ENCODE data around the gene PTPRU.
"Not testable (repeated sequence)": the region's sequence is repeated elsewhere in the genome, so short reads cannot be mapped to it uniquely, and the experiment has no call there.

PTPRU gene

DNA sequence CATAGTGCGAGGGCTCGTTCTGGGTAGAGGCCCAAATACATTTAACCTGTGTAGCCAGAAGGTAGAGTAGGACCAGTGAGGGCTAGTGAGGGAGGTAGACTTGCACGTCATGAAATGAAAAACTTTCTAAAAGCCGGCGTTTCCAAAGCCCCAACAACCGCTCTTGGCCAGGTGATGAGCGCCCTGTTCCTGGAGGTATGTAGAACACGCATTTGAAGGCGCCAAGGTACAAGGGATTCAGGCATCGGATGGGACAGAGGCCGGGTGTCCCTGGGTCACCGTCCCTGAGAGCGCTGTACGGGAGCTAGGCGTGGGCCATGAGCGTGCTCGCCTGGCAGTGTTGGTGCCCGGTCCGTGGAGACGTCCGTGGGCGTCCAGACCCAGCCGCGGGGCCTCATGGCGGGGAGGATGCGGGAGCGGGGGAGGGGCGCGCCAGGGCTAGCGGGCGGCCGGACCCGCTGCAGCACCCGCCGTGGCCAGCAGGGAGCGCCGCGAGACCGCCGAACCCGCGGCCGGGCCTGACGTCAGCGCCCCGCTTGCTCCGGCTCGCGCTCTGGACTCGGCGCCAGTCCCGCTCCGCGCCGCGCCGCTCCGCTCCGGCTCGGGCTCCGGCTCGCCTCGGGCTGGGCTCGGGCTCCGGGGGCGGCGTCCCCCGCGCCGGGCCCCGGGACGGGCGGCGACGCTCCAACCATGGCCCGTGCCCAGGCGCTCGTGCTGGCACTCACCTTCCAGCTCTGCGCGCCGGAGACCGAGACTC, at the start of gene PTPRU:
Gene PTPRU, plus strand, starts transcription at position 568 of the 757 bp plus-strand sequence. Its CDS starts 123 bp downstream, at position 691.
- peak in 1 of 2 experiments; percentile 82 for DNase-seq

DNA sequence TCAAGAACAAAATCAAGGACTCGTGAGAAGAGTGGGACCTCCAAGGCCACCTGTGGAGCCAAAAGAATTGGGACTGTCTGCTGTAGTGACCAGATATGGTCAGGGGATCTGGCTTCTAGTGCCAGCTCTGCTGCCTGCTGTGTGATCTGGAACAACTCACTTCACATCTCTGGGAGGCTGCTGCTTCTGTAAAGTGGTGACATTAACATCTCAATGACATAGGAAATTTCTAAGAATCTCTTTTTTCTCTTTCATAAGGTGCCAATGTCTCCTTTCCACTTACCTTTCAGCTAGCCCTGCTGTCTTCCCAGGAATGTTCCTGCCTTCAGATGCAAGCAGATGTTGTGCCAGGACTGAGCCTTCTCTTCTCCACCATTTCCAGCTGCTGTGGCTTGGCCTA, 49.6 kb upstream of the PTPRU start:
- no peak for DNase-seq

DNA sequence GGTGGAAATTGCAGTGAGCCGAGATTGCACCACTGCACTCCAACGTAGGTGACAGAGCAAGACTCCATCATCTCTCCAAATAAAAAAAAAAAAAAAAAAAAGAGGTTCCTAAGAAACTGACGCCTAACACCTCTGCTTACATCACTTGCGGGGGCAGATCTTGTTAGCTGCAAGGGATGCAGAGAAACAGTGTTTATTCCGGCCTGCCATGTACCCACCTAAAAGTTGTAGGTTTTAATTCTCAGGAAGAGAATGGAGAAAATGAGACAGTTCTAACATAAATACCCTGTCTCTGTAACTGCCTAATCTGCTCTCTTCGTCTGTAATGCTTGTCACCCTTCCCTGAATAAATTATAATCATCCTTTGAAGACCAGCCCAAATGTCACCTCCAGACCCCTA, 45.6 kb upstream of the PTPRU start:
- no peak for DNase-seq

DNA sequence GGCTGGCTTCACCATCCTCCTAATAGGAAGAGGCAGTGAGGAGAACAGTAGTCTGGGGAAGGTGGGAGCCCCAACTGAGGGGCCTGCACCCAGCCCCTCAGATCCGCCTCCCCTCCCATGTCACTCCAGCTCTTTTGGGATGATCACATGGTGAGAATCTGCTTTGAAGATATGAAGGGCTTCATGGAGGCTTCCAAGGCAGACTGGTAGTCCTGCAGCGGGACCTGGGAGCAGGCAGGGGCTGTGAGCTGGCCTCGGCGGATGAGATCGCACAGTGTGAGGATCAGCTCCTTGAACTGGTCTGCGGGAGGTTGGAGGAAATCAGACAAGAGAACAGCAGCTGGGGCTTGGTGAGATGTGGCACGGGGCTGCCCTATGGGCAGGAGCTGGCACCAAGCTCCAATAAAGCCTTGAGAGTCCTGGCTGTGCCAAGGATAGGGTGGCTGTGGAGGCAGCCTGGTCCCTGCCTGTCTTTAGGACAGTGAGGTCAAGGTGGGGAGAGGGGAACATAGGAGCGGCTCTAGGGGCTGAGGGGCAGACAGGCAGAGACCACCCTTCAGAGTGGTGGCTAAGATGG, 42.4 kb upstream of the PTPRU start:
- DNase-seq, result no peak

DNA sequence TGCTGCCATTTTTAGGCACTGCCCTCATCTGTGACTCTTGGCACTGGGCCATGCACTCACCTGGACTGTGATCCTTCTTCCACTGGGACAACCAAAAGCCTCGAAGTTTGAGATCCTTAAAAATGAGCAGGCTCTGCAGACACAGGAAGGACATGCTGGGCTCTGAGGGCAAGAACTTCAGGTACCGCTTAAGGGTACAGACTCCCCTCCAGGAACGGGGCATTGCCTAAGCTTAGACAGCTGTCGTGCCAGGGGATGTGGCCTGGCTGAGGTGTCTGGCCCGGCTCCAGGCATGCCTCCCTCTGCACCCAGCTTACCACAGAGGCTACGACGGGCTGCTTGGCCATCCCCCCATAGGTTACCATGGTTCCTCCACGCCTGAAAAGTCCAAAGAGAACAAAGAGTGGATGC, 40.4 kb upstream of the PTPRU start:
- no peak for DNase-seq

DNA sequence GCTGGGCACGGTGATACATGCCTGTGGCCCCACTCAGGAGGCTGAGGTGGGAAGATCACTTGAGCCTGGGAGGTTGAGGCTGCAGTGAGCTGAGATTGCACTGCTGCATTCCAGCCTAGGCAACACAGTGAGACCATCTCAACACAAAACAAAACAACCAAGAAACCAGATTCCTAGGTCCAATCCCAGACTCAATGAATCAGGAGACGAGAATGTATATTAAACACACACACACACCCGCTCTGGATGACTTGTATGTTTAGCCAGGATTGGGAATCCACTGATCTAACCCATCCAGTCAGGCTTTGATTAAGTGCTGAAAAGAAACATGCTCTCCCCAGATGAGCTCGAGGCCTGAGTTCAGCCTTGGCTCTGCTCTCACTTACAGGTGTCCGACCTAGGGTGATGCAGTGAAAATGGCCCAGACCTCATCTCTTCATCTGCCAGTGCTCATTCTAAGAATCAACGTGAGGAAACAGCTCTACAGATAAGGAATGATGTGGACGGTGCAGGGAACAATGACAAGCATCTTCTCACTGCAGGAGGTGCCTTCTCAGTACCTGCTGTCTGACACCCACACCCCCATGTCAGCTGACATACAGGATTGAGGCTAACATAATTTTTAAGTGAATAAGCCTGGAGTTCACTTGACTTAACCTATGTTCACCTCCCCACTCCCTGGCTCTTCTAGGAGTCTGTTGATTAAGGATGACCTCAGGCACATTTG, 39.3 kb upstream of the PTPRU start:
- DNase-seq, result no peak

DNA sequence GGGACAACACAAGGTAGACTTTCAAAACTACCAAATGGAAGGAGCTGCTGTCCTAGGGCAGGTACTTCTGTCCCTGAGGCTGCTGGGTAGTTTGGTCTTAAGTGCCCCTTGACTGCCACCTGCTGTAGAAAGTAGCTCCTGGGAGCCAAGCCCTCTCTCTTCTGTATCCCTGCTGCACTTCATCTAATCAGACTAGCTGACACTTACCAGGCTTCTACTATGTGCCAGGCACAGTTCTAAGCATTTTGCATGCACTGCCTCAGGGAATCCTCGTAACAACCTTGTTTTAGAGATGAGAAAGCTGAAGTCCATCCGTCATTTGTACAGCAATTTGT, 38.8 kb upstream of the PTPRU start:
- no peak for DNase-seq

DNA sequence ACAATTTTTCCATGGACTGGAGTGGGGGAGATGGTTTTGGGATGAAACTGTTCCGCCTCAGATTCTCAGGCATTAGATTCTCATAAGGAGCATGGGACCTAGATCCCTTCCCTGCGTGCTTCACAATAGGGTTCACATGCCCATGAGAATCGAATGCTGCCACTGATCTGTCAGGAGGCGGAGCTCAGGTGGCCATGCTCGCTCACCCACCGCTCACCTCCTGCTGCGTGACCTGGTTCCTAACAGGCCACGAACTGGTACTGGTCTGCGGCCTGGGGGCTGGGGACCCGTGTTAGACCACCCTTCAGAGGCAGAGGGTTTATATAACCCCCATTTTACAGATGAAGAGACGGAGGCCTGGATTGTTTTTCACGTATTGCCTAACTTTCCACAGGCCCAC, 38.3 kb upstream of the PTPRU start:
- no peak for DNase-seq

DNA sequence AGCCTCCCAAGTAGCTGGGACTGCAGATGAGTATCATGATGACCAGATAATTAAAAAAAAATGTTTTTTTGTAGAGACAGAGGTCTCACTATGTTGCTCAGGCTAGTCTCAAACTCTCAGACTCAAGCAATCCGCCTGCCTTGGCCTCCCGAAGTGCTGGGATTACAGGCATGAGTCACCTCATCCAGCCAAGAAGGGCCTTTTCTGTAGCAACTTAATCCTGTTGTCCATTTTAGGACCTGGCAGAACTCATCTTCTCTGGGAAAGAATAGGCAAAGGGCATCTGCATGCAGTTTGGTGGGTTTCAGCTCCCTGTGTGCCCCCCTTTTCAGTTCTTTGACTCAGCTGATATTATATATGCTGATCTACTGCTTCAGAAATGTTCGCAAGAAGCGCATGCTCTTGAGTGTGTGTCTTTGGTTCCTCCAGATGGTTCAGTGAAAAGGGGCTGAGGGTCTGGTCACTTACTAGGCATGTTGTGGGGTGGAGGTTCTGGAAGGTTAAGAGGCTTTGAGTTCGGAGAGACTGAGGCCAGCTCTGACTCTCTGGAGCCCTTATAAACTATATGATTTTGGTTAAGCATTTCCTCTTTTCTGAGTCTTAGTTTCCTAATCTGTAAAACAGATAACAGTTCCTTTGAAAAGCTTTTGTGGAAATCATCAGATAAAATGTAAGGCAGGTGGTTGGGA, 35.3 kb upstream of the PTPRU start:
- DNase-seq, result no peak

DNA sequence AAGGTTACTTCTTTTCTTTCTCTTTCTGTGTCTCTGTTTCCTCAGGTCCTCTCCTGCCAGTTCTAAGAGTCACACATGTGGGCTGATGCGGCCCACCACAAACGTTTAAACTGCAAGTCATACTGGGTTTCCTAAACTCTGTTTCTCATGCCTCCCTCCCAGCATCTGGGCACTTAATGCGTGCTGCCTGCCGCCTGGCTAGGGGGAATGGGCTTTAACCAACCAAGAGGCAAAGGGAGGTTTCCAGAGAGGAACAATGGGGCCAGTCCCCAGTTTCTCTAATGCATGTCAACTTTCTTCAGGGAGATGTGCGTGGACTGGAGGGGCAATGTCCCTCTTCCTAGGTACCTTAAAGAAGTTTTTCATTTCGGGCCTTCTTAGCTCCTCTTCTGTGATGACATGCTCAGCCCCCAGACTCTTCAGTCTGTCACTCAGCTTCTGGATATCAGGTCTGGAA, 34.7 kb upstream of the PTPRU start:
- no peak for DNase-seq

DNA sequence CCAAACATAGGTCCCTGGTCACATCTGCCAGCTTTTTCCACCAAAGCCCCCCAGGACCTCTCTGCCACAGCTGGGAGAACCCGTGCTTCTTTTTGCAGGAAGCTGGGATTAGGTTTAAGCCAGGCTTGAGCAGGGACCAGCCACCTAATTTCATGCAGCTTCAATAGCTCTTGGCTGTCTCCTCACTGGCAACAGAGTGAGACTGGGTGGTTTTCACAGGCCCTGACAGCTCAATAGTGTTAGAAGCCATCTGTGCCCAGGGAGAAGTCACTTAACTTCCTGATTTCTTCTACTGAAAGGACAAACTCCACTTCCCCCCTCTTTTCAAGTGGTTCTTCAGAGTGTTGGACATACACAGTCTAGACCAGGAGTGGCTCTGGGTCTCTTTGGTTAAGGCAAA, 34.3 kb upstream of the PTPRU start:
- DNase-seq, result peak in 1 of 2 experiments; percentile 39

DNA sequence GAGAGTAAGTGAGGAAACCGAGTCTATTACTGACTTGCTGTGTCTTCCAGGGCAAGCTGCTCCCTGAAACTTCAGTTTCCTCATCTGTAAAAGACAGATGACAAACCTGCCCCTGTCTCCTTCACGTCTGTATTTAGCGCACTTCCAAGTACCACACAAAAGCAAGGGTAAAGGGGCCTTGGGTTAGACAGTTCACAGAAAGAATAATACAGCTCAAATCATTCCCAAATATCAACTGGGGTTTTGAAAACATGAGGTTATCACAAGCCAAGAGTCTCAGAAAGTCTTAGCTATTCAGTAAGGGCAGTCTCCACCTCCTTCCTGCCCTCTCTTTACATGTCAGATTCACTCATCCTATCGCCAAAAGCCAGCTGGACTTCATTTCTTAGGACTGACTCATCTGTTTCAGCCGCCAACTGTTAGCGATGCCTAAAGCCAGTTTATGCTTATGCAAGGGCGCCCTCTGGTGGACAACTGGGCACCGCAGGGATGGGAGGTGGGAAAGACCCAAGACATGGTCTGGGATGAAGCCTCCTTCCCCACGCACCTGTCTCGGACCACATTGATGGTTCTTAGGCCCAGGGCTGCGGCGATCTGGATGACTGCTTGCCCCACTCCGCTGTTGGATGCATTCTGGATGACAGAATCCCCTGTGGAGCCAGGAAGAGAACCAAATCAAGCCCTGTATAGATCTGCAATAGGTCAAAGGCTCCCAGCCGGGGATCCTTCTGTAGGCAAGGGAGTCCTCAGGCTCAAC, 33.6 kb upstream of the PTPRU start:
- DNase-seq, result peak; percentile 97 to 98

DNA sequence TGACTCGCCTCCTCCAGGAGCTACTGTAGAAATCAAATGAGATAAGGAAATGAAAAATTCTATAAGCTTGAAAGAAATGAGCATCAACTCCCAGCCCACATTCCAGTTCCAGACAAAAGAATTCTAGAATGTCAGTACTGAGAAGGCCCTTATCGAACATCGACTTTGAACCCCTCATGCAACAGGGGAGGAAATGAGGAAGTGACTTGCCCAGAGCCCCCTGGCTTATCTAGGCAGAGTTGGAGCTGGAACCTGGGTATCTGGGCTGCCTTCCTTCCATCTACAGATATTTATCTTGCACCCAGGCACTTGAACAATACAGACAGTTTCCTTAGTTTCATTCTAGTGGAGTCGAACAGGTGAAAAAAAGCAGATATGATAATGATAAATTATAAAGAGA, 27.9 kb upstream of the PTPRU start:
- DNase-seq, result no peak

DNA sequence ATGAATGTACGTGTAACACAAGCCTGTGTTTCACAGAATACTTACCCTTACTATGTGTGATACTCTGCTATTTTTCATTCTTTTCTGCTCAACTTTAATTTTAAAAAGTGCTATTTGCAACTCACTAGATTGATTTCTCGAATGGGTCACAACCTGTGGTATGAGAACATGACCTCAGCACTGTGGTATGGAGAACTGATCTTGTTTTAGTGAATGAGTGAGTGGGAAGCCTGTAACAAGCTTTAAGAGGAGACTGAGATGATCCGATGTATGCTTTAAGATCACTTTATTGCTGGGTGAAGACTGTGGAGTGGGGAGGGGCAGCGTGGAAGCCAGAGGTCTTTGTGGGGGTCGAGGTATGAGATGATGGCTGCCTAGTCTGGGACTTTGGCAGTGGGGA, 27.1 kb upstream of the PTPRU start:
- no peak for DNase-seq

DNA sequence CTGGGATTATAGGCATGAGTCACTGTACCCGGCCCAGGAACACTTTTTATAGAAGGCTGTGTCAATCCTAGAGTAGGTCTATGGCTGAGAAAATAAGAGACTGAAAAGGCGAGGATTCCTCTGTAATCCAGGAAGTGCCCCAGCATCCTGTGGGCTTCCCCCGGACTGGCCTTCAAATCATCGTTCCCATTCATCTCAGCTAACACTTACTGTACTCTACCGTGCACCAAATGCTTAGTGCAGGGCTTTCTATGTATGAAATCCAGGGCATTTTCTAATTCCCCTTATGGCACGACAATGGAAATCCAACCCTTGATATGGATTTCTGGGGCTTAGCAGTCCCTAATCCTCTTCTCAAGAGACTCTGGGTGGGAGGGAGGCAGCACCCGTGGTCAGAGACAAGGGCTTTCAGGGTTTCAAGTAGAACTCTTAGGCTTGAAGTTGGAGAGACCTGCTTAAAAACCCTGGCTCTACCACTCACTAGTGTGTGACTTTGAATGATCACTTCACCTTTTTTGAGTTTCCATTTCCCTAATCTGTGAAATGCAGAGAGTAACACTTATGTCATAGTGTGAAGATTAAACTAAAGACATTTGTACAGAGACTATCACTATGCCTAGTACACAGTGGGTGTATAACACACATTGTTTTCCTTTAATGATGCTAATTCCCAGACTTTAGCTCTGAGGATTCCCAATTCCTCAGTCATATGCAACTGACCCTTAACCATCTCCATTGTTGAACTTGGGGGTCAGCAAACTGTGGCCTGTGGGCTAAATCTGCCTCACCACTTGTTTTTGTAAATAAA, 25.8 kb upstream of the PTPRU start:
- DNase-seq, result no peak

DNA sequence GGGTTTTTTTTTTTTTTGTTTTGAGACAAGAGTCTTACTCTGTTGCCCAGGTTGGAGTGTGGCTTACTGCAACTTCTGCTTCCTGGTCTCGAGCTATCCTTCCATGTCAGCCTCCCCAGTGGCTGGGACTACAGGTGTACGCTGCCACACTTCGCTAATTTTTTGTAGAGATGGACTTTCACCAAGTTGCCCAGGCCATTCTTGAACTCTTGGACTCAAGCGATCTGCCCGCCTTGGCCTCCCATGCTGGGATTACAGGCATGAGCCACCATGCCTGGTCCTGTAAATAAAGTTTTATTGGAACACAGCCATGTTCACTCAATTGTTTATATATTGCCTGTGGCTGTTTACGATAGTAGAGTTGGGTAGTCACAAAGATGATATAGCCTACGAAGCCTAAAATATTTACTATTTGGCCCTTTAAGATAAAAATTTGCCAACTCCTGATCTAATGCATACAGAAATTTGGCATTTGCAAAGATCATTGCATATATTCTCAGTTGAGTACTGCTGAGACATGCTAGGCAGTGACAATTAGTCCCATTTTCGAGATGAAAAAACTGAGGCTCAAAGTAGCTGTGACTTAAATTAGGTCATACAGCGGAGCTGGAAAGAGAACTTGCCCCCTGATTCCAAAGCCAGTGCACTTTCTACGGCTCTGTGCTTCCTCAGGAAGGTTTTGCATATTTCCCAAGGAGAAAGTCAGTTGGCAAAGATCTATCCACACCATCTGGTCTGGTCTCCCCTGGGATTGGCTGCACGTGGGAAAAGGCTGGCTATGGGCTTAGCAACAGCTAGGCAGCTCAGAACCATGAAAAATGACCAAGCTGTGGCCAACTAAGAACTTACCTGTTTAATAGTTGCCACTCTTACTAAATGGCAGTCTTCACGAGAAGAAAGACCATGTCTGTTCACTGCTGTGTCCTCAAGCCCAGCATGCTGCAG, 25.0 kb upstream of the PTPRU start:
- peak; percentile 11 to 80 for DNase-seq

DNA sequence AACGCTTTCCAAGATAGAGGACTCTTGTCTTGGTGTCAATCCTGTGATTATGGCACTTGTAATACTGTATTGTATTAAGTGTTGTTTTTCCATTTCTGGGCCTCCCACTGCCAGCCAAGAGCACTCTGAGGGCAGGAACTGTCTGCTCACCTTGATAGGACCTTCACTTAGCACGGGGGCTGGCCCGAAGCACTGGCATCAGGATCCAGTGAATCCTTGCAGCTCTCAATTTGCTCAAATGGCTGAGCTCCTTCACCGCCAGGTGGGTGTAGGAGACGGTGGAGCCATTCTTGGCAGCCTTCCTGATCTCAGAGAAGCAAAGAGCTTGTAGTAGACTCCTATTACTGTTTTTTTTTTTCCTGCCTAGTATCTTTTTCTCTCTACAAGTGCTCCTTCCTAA, 23.3 kb upstream of the PTPRU start:
- no peak for DNase-seq

DNA sequence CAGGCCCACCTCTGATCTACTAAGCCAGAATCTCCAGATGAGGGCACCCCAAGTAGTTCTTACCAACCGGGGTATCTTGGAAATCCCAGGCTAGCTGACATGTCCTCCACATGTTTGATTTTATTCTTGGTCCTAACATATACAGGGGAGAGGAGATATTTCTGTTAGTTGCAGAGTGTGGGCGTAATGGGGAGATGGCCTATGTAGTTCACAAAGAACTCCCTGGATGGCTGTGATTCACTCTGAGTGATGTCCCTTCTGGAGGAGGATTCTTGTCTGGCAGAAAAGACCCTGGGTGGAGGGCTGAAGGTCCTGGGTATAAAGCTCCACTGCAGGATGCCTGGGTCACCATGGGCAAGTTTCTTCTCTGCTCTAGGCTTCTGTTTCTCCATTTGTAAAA, 18.7 kb upstream of the PTPRU start:
- DNase-seq, result no peak

DNA sequence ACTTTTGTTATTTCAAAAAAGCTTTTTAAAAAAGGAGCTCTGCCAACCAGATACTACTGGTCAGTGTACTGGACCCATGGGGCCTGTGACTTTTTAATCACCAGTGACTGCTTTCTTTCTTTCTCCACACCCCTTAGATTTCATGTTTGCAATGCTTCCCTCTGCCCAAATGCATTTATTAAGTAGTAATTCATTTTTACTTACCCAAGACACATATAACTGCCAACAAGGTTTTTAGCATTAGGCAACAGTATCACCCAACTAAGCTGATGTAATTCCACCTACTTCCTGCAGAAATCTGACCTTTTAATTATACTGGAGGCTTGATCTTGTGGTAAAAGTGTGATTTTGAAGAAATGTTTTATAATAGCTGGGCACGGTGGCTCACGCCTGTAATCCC, 18.1 kb upstream of the PTPRU start:
- no peak for DNase-seq

DNA sequence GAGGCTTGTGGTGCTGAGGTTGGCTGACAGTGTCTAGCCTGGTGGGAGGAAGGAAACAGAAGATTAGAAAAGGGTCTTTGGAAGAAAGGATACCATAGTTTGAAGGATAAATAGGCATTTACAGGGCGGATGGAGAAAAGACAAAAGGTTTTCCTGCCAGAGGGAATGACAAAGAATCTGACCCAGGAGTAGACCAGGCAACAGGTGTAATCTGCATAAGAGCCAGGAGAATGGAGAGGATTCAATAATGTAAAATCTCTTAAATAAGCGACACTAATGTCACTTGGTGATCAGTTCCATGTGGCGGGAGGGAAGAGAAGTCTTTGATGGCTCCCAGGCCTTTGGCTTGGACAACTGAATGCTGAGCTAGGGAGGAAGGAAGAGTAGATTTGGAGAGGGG, 15.0 kb upstream of the PTPRU start:
- no peak for DNase-seq

DNA sequence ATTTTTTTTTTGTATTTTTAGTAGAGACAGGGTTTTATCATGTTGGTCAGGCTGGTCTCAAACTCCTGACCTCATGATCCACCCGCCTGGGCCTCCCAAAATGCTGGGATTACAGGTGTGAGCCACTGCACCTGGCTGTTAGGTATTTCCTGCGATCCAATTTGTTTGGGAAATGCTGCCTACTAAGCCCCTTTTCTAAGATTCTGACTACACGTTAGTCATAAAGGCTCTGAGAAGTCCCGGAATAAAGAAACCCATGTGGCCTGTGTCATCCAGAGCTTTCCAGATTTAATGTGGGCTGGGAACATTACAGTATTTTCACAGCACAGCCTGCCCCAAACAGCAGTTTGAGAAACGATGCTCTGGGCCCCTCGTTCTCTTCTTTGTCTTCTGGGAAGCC, 14.1 kb upstream of the PTPRU start:
- DNase-seq, result not testable (repeated sequence)

Data from NCI-H446 (cell line).